NT2/D1 (cell line): ENCODE data around the gene MKRN2OS.

ENCODE experiments used
- SUZ12 ChIP-seq: IDR thresholded peaks from 2 replicates; pipeline ENCODE4 v1.6.1; 2011; ENCODE audit not compliant: insufficient read length, insufficient read depth; ENCODE audit errors: extremely low read depth
- YY1 ChIP-seq: IDR thresholded peaks from 2 replicates; pipeline ENCODE4 v1.6.1; 2011; ENCODE audit not compliant: insufficient read length, insufficient read depth
- ZNF274 ChIP-seq: IDR thresholded peaks from 2 replicates; pipeline ENCODE4 v1.6.1; 2011; ENCODE audit warnings: mild to moderate bottlenecking, low read depth, low read length

GRCh38 chr3:12571986-12572385 lies 26.7 kb upstream of the MKRN2OS start:
- TF ChIP-seq SUZ12 (no peak), YY1 (no peak), ZNF274 (no peak)
